ENCODE data around the gene GJD4.

The GJD4 gene

GRCh38 chr10:35595106-35595505 is 10.0 kb upstream of the GJD4 start:
- in situ Hi-C loops (cut with HindIII; ENCODE audit: low sequenced_read_pairs), result no loop called here

GRCh38 chr10:35598379-35598778 is 6.8 kb upstream of the GJD4 start:
- DNase-seq (ENCODE audit: low read depth, low spot score), result no peak
- peak; percentile 59 for TF ChIP-seq CTCF (IDR thresholded peaks at IDR 0.05; ENCODE audit: low read depth, low read length)
- no peak overlapping the region for H3K4me3 ChIP-seq (ENCODE audit: low read depth, low read length)
- in situ Hi-C loops (cut with HindIII; ENCODE audit: low sequenced_read_pairs), result no loop called here

More at GRCh38 chr10:35595106-35595505, 10.0 kb upstream of the GJD4 start:
- H3K4me3 ChIP-seq (ENCODE audit: low read depth, low read length), result no peak overlapping the region
- TF ChIP-seq CTCF (IDR thresholded peaks at IDR 0.05; ENCODE audit: low read depth, low read length), result no peak
- DNase-seq (ENCODE audit: low read depth, low spot score), result no peak

- no peak overlapping the region for H3K4me3 ChIP-seq (ENCODE audit: low read depth, low read length)
- TF ChIP-seq CTCF (IDR thresholded peaks at IDR 0.05; ENCODE audit: low read depth, low read length), result no peak
- no peak for DNase-seq (ENCODE audit: low read depth, low spot score)
- in situ Hi-C loops (cut with HindIII; ENCODE audit: low sequenced_read_pairs), result no loop called here
These were observed 4.9 kb upstream of the GJD4 start for GRCh38 chr10:35600193-35600592.

- no peak overlapping the region for H3K4me3 ChIP-seq (ENCODE audit: low read depth, low read length)
- no peak for TF ChIP-seq CTCF (IDR thresholded peaks at IDR 0.05; ENCODE audit: low read depth, low read length)
- DNase-seq (ENCODE audit: low read depth, low spot score), result peak; percentile 40
- in situ Hi-C loops (cut with HindIII; ENCODE audit: low sequenced_read_pairs), result no loop called here
These were observed 1.3 kb downstream of the GJD4 start for GRCh38 chr10:35606430-35606829.

- in situ Hi-C loops (cut with HindIII; ENCODE audit: low sequenced_read_pairs), result no loop called here
- TF ChIP-seq CTCF (IDR thresholded peaks at IDR 0.05; ENCODE audit: low read depth, low read length), result no peak
- peak; percentile 15 for DNase-seq (ENCODE audit: low read depth, low spot score)
- peak overlapping the region; percentile 39 for H3K4me3 ChIP-seq (ENCODE audit: low read depth, low read length)
These were observed 2.6 kb downstream of the GJD4 start for GRCh38 chr10:35607475-35608327.

GRCh38 chr10:35608328-35608672 is 3.2 kb downstream of the GJD4 start:
- TF ChIP-seq CTCF (IDR thresholded peaks at IDR 0.05; ENCODE audit: low read depth, low read length), result no peak
- DNase-seq (ENCODE audit: low read depth, low spot score), result no peak
- H3K4me3 ChIP-seq (ENCODE audit: low read depth, low read length), result peak overlapping the region; percentile 39
- in situ Hi-C loops (cut with HindIII; ENCODE audit: low sequenced_read_pairs), result no loop called here
